Mucosa of gallbladder (tissue), 1 donor: ENCODE results near the gene RHBDL3. TPM values are rescaled to one million over a fixed set of nuclear protein-coding genes. Genes with fewer than 3 reads are reported as not detected.
"Not testable (repeated sequence)": the region's sequence is repeated elsewhere in the genome, so short reads cannot be mapped to it uniquely, and the experiment has no call there.

Source experiments
- DNase-seq: peaks from one replicate; pipeline ENCODE4 v3.0.0-alpha.2; 2020; ENCODE audit warnings: low spot score
- total RNA-seq: library from RNA; stranded (reverse); gene quantifications from one replicate; pipeline ENCODE4 v1.2.1, GENCODE V29; 2021
- donor health status: DM: no; HTN: no; CAD: no.

The RHBDL3 gene
- total RNA-seq, 1 donor from 2014 or later = 0.40 TPM

DNA sequence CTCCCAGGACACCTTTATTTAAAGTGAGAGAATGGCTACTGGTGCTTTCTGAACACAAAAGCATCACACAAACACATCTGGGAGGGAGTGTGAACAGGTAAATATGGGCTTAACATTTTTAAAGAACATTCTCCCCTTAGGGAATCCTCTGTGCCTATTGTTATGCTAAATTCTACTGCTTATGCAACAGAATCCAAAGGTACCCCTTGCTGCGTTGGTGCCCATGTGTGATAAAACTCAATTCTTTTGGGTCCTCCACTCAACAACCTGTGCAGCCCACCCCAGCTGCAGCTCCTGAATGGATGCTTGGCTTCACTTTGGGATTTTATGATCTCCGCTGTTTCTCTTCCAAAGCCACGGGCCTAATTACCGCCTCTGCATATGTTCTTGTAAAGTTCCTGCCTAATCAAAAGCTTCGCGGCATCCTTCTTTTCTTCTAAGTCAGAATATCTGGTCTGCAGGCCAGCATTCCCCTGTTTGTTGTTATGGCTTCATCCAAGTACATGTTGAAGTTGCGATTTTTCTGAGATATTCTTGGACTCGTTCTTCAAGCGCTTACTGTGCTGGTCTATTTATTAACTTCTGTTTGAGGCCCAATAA lies 23.9 kb downstream of the RHBDL3 start:
- no peak for DNase-seq

GRCh38 chr17:32292094-32292493 lies 26.5 kb downstream of the RHBDL3 start:
- DNase-seq = no peak

- no peak for DNase-seq
Observed at GRCh38 chr17:32297424-32297823, 31.8 kb downstream of the RHBDL3 start.

DNA sequence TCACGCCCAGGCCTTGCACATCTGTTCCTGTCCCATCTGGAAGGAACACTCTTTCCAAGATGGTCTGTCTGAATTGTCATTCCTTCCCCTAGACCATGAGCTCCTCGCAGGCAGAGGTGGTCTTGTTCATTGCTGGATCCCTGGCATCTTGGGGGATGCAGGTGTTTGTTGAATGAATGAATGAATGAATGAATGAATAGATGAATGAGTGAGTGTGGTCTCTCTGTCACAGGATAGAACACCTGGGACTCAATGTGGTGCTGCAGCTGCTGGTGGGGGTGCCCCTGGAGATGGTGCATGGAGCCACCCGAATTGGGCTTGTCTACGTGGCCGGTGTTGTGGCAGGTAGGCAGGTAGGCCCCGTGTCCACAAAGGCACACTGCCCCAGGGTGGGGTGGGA lies 32.2 kb downstream of the RHBDL3 start:
- no peak for DNase-seq

DNA sequence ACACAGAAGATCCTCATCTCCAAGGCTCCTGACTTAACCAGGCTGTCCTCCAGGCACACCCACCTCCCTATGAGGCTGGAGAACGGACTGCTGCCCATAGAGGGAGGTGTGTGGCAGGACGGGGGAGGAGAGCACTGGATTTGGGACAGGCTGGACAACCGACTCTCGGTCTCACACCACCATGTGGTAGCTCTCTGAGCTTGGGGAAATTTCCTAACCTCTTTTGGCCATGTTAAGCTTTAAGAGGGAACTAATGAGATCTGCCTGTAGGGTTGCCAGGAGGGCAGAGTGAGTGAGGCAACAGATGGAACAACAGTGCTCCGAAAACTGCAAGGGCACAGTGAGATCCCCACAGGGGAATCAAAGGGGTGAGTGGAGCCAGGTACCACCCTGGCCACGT lies 32.7 kb downstream of the RHBDL3 start:
- DNase-seq = no peak

DNA sequence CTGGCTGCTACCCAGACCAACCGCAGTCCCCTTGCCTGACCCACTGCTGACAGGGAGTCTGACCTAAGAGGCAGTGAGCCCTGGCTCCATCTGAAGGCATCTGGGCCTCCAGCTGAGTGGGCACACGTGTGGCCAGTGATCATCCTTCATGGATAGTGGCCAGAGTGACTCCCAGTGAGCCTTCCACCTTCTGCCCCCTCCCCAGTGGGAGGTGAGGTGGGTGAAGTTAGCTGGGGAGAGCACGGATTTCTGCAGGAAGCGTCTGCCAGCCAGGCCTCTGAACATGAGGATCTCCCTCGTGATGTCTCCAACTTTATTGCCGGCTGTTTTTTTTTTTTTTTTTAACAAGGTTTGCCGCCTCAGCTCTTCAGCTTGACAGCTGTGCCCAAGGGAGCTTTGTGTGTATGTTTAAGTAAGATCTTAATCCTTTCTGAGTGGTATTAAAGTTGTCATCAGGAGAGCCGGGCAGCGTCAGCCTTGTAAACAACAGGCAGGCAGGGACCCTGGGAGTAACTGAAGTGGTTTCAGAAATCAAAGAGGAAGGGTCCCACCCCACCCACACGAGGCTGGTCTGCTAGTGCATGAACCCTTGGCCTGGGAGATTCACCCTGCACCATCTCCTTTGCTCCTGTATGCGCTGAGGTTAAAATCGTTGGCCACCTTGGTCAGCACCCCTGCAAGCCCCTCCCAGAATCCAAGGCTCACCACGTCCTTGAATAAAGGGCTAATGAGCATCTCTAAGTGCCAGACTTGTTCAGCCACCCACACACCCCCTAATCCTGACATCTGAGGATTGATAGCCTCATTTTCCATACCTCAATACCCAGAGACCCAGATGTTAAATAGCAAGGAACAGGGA lies 33.3 kb downstream of the RHBDL3 start:
- no peak for DNase-seq

DNA sequence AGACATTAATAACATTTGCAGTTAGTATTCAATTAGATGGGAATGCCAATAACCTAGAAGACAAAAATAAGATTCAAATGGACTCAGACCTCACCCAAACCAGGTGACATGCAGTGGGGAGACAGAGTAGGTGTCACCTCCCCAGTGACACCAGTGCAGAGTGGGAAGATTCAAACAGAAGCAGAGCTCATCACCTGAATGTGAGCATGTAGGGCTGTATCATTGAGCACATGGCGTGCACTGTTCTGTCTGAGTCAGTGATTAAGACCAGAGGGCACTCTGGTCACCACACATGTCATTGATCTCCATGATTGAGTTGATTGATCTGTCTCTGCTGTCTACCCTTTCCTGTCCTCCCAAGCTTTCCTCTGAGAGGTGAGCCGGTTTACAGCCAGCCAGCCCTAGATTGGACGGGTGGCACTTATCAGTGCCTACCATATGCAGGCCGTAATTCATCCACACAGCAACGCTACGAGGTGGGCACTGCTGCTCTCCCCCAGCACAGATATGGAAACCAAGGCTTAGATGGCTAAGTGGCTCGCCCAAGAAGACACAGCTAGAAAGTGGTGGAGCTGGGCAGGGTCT lies 34.0 kb downstream of the RHBDL3 start:
- no peak for DNase-seq

GRCh38 chr17:32302037-32302436 lies 36.4 kb downstream of the RHBDL3 start:
- DNase-seq = no peak

DNA sequence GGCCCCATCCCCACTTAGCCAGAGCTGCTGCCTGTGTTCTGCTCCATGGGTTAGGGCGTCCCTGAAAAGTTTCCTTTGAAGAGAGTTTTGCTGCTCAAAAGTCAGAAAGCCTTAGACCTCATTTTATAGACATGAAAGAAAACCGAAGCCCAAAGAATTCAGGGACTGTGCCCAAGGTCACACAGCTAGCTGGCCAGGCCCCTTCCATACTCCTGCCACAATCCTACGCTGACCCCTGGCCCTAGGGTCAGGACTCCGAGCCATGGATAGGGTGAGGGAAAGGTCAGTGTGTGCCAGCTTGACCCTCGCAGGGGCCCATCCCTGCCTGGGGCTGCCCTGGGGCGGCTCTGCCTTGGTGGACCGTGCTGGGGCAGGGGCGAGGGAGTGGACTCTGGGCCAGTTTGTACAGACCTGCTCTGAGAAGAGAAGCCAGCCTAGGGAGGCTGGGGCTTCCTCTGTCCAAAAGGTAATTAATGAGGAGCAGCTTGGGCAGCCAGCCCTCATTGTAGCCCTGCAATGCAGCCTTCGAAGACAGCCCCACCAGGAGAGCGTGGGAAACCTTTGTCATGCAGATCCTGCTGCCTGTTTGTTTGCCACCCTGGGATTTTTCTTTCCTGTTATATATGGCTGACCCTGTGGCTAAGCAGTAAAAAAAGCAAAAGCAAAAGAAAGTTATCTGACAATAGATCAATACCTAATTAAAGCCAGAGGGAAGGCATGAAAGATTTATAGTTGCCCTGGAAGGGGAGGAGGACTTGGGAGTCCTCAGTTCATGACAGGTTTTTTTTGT lies 37.4 kb downstream of the RHBDL3 start:
- no peak for DNase-seq

- DNase-seq = no peak
Observed at GRCh38 chr17:32303781-32304288, 38.2 kb downstream of the RHBDL3 start.

DNA sequence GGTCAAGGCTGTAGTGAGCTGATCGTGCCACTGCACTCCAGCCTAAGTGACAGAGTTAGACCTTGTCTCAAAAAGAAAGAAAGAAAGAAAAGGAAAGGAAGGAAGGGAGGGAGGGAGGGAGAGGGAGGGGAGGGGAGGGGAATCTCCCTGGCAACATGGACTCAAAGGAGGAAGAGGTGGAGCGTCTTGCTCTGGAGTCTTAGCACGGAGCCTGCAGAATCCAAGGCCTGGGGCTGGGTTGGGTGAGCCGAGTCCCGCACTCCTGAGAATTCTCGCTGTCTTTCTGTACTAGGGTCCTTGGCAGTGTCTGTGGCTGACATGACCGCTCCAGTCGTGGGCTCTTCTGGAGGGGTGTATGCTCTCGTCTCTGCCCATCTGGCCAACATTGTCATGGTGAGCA lies 39.4 kb downstream of the RHBDL3 start:
- DNase-seq = no peak

GRCh38 chr17:32307658-32308057 lies 42.0 kb downstream of the RHBDL3 start:
- no peak for DNase-seq

- no peak for DNase-seq
Observed at GRCh38 chr17:32311028-32311536, 45.5 kb downstream of the RHBDL3 start.

- no peak for DNase-seq
Observed at GRCh38 chr17:32314636-32315035, 49.0 kb downstream of the RHBDL3 start.

DNA sequence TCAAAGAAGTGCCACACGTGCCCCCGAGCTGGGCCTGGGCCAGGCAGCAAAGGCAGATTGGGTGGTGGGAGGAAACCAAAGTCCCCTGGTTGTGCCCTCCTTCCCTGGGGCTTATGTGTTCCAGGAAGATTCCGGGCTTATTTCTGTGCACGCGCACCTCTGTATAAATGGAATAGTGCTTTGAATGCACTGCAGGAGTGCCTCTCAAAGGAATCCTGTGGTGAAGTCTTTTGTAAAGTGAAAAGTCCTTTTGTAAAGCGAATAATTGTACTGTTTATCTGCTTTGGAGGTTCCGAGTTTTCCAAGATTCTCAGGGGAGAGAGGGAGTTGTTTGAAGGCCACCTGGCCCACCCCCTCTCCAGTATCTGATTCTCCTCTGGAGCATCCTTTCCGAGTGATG lies 49.5 kb downstream of the RHBDL3 start:
- DNase-seq = no peak

GRCh38 chr17:32316653-32317052 lies 51.0 kb downstream of the RHBDL3 start:
- not testable (repeated sequence) for DNase-seq

DNA sequence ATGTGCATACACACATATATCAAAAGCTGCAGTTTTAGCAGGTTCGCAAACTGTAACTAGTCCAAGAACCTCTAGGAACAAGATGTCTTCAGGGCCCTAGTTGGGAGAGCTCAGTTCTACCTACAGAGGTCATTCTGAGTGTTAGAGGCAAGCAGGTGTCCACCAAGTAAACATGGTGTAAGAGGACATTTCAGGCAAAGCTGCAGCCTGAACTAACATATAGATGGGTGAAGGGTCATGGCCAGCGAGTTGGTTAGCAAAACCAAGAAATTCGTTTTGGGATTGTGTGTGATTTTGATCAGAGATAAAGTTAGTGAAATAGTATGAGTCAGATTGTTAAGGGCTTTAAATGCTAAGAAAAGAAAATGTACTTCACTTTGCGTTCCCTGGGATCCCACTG lies 51.7 kb downstream of the RHBDL3 start:
- no peak for DNase-seq

DNA sequence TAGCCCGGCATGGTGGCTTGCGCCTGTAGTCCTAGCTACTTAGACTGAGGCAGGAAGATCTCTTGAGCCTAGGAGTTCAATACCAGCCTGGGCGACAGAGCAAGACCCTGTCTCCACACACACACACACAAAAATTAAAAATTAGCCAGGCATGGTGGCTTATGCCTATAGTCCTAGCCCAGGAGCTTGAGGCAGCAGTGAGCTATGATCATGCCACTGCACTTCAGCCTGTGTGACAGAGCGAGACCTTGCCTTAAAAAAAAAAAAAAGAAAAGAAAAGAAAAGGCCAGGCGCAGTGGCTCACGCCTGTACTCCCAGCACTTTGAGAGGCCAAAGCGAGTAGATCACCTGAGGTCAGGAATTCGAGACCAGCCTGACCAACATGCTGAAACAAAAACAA lies 52.4 kb downstream of the RHBDL3 start:
- no peak for DNase-seq

GRCh38 chr17:32319548-32319905 lies 53.9 kb downstream of the RHBDL3 start:
- peak; percentile 77 for DNase-seq

DNA sequence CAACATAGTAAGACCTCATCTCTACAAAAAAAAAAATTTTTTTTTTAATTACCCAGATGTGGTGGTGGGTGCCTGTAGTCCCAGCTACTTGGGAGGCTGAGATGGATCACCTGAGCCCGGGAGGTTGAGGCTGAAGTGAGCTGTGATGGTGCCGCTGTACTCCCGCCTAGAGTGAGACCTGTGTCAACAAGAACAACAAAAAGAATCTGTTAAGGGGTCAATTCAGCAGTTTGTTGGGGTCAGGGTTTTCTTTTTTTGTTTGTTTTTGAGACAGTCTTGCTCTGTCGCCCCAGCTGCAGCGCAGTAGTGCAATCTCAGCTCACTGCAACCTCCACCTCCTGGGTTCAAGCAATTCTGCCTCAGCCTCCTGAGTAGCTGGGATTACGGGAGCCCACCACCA lies 54.4 kb downstream of the RHBDL3 start:
- not testable (repeated sequence) for DNase-seq

GRCh38 chr17:32320847-32321246 lies 55.2 kb downstream of the RHBDL3 start:
- no peak for DNase-seq

GRCh38 chr17:32323046-32323445 lies 57.4 kb downstream of the RHBDL3 start:
- no peak for DNase-seq
